Right lobe of liver (tissue), 6 donors: ENCODE data around the gene DOCK2. TPM values are rescaled to one million over a fixed set of nuclear protein-coding genes. Genes with fewer than 3 reads are reported as not detected.
A peak's percentile ranks its signal among the peaks of the same experiment; 100 is the strongest.

Source experiments
- ATAC-seq, 4 donors: fragments of 200-7000 bp; cut with Tn5 transposase; one replicate each; pipeline ENCODE4 v1.9.1; 2020; ENCODE audit warnings: mild to moderate bottlenecking in 4 of 4, moderate library complexity in 4 of 4
- DNase-seq, 3 donors: peaks; one replicate each; pipeline ENCODE4 v3.0.0-alpha.2; 2020
- H3K27ac ChIP-seq, 3 donors: fragments of 200-600 bp; one replicate each; pipeline ENCODE4 v1.8.0; 2022
- H3K27me3 ChIP-seq, 2 donors: fragments of 200-600 bp; one replicate each; pipeline ENCODE4 v1.8.0; 2022
- H3K36me3 ChIP-seq, 4 donors: fragments of 200-600 bp; sonication (generic) in 1 of 4; one replicate each; pipeline versions ENCODE4 v1.5.1 to v1.8.0; 2017 to 2022; ENCODE audit warnings: control low read depth in 1 of 4
- H3K4me1 ChIP-seq, 4 donors: fragments of 200-600 bp; sonication (generic) in 1 of 4; one replicate each; pipeline versions ENCODE4 v1.5.1 to v1.8.0; 2017 to 2022; ENCODE audit warnings: control low read depth in 1 of 4
- H3K4me3 ChIP-seq, 3 donors: fragments of 200-600 bp; one replicate each; pipeline ENCODE4 v1.8.0; 2022
- H3K9me3 ChIP-seq, 4 donors: fragments of 200-600 bp; sonication (generic) in 1 of 4; one replicate each; pipeline versions ENCODE4 v1.5.1 to v1.8.0; 2017 to 2022; ENCODE audit warnings: control low read depth in 1 of 4
- CTCF ChIP-seq, 4 donors: fragments of 200-600 bp in 3 of 4; fragments of 450-650 bp in 1 of 4; IDR thresholded peaks; one replicate each; pipeline versions ENCODE4 v1.5.1 to v1.8.0; 2016 to 2022; ENCODE audit warnings: antibody characterized with exemption in 4 of 4, mild to moderate bottlenecking in 2 of 4
- POLR2A ChIP-seq: fragments of 450-650 bp; IDR thresholded peaks from one replicate; pipeline ENCODE4 v1.6.1; 2017; ENCODE audit warnings: antibody characterized with exemption, mild to moderate bottlenecking
- WGBS: methylation state at CpG from one replicate; pipeline ENCODE4 v1.1.6; 2018; ENCODE audit warnings: low coverage, low lambda C conversion rate; ENCODE audit not compliant: insufficient coverage; ENCODE audit errors: missing lambda C conversion rate; 5-methylcytosine and 5-hydroxymethylcytosine counted together
- intact Hi-C, 2 donors: fragments of 100-400 bp; cut with DNase I; formaldehyde crosslinking; loops; one replicate each; pipeline versions ENCODE4 v1.11.2 to v1.14.1; 2022
- total RNA-seq, 6 experiments: library from RNA; depleted of rRNA in 2 of 6; stranded (reverse); fragments of >200 nt in 2 of 6; fragmentation: NEBNext Ultra II Directional in 3 of 6; extraction: Animal tissue kit (Norgen Biotek cat#: 25700) in 3 of 6; gene quantifications; one replicate each; pipeline versions ENCODE4 v1.1.0 to v1.2.4, GENCODE V29; 2016 to 2023
- donor health status: DM: no; HTN: yes; CAD: no.
- donor health status: DM: no; HTN: no; CAD: no.
- donor health status: DM: no; HTN: no; CAD: no.
- donor health status: DM: no; HTN: yes; CAD: no.
- donor health status: DM: no; HTN: yes; CAD: no.

The DOCK2 gene
- total RNA-seq, 6 experiments from 2014 or later = 5.0 to 14.5 (median 7.4) TPM

GRCh38 chr5:170080786-170081445 is 443.8 kb downstream of the DOCK2 start:
- Histone ChIP-seq H3K4me1 (no peaks in the 10 kb centered on the region), H3K27ac (no peak overlapping the region), H3K36me3 (no peaks in the 10 kb centered on the region), H3K27me3 (no peaks in the 10 kb centered on the region), H3K4me3 (no peak overlapping the region), H3K9me3 (no peaks in the 10 kb centered on the region)
- no peak for TF ChIP-seq POLR2A
- no peak for TF ChIP-seq CTCF (IDR thresholded peaks at IDR 0.05)
- intact Hi-C loops = no loop called here
- WGBS = 57% methylated on average over 6 of the region's 8 CpGs
- DNase-seq (no peak), ATAC-seq (no peak)

- intact Hi-C loops = no loop called here
- WGBS = 80% methylated on average over 3 of the region's 4 CpGs
- TF ChIP-seq POLR2A (no peak), CTCF (IDR thresholded peaks at IDR 0.05) (no peak)
- Histone ChIP-seq H3K27me3 (no peaks in the 10 kb centered on the region), H3K36me3 (no peaks in the 10 kb centered on the region), H3K4me1 (no peaks in the 10 kb centered on the region), H3K4me3 (no peak overlapping the region), H3K9me3 (no peaks in the 10 kb centered on the region), H3K27ac (no peak overlapping the region)
- DNase-seq (no peak), ATAC-seq (no peak)
Observed at GRCh38 chr5:170081616-170082015, 444.5 kb downstream of the DOCK2 start.

GRCh38 chr5:170082701-170083100 is 445.6 kb downstream of the DOCK2 start:
- H3K4me3 ChIP-seq = no peak overlapping the region
- no peak overlapping the region for H3K27ac ChIP-seq
- intact Hi-C loops = no loop called here
- no peak for ATAC-seq
- 49% methylated on average over 4 of the region's 7 CpGs for WGBS
- H3K4me1 ChIP-seq = no peaks in the 10 kb centered on the region
- DNase-seq = peak in 1 of 3 donors; percentile 17
- no peaks in the 10 kb centered on the region for H3K36me3 ChIP-seq
- H3K9me3 ChIP-seq = no peaks in the 10 kb centered on the region
- H3K27me3 ChIP-seq = no peaks in the 10 kb centered on the region
- TF ChIP-seq CTCF (IDR thresholded peaks at IDR 0.05) = no peak
- no peak for TF ChIP-seq POLR2A

GRCh38 chr5:170087168-170087817 is 450.2 kb downstream of the DOCK2 start:
- DNase-seq = peak in 1 of 3 donors; percentile 1
- Histone ChIP-seq H3K27me3 (no peaks in the 10 kb centered on the region), H3K27ac (no peak overlapping the region), H3K36me3 (no peaks in the 10 kb centered on the region), H3K4me1 (no peaks in the 10 kb centered on the region), H3K9me3 (no peaks in the 10 kb centered on the region), H3K4me3 (no peak overlapping the region)
- TF ChIP-seq CTCF (IDR thresholded peaks at IDR 0.05) = no peak
- intact Hi-C loops = no loop called here
- 63% methylated on average over 3 of the region's 3 CpGs for WGBS
- ATAC-seq = no peak
